Esophagus muscularis mucosa (tissue), 4 donors: Measurements from ENCODE around the gene PDCL3. TPM values are rescaled to one million over a fixed set of nuclear protein-coding genes. Genes with fewer than 3 reads are reported as not detected.

Experiments
- DNase-seq: peaks from one replicate; pipeline ENCODE4 v3.0.0-alpha.2; 2017; ENCODE audit errors: extremely low spot score
- H3K27ac ChIP-seq, 4 donors: fragments of 200-600 bp; sonication (generic); replicated peaks in 1 of 4; 1 replicate in 3 of 4; 2 replicates in 1 of 4; pipeline ENCODE4 v1.5.1; 2016 to 2019; ENCODE audit warnings: mild to moderate bottlenecking in 1 of 4
- H3K27me3 ChIP-seq, 4 donors: fragments of 200-600 bp; sonication (generic); one replicate each; pipeline versions ENCODE4 v1.5.1 to v1.6.0; 2016 to 2019
- H3K36me3 ChIP-seq, 4 donors: fragments of 200-600 bp; sonication (generic); one replicate each; pipeline ENCODE4 v1.5.1; 2016 to 2019
- H3K4me1 ChIP-seq, 4 donors: fragments of 200-600 bp; sonication (generic); one replicate each; pipeline ENCODE4 v1.5.1; 2016 to 2019
- H3K4me3 ChIP-seq, 4 donors: fragments of 200-600 bp; sonication (generic); 1 replicate in 2 of 4; 2 replicates in 2 of 4; pipeline ENCODE4 v1.5.1; 2016 to 2019; ENCODE audit warnings: mild to moderate bottlenecking in 4 of 4, moderate library complexity in 1 of 4
- H3K9me3 ChIP-seq, 4 donors: fragments of 200-600 bp; sonication (generic); 1 replicate in 3 of 4; 2 replicates in 1 of 4; pipeline ENCODE4 v1.5.1; 2016 to 2019
- EP300 ChIP-seq: sonication (generic); formaldehyde crosslinking; IDR thresholded peaks from one replicate; pipeline ENCODE4 v1.6.1; 2017; ENCODE audit warnings: antibody characterized with exemption
- POLR2A ChIP-seq: fragments of 450-650 bp; IDR thresholded peaks from one replicate; pipeline ENCODE4 v1.6.1; 2017; ENCODE audit warnings: antibody characterized with exemption, moderate library complexity, mild to moderate bottlenecking, low read depth
- POLR2AphosphoS5 ChIP-seq, 2 donors: sonication (generic); formaldehyde crosslinking; IDR thresholded peaks; one replicate each; pipeline ENCODE4 v1.6.1; 2017; ENCODE audit warnings: antibody characterized with exemption in 2 of 2
- WGBS: methylation state at CpG from one replicate; pipeline ENCODE4 v1.1.5; 2018; 5-methylcytosine and 5-hydroxymethylcytosine counted together
- intact Hi-C: fragments of 100-400 bp; cut with DNase I; formaldehyde crosslinking; loops from one replicate; pipeline ENCODE4 v1.15.1; 2023
- total RNA-seq, 4 donors: library from RNA; depleted of rRNA; stranded (reverse); fragments of >200 nt; gene quantifications; one replicate each; pipeline versions ENCODE4 v1.1.0 to v1.2.1, GENCODE V29; 2016
- TF ChIP-seq, protein P1 (sequence below), 3 experiments: fragments of 200-600 bp in 2 of 3; fragments of 450-650 bp in 1 of 3; sonication (generic) in 2 of 3; IDR thresholded peaks; one replicate each; pipeline ENCODE4 v1.5.1; 2017 to 2019; ENCODE audit warnings: antibody characterized with exemption in 3 of 3, mild to moderate bottlenecking in 2 of 3, moderate library complexity in 1 of 3

Gene PDCL3
- 10 to 100 TPM; 46.3 to 82.6 (median 61.3) TPM for total RNA-seq

- peak; percentile 98 for DNase-seq
- H3K27me3 ChIP-seq, result no peaks in the 10 kb centered on the region
- peak within 1 kb of the TSS; percentile 89 to 92 (median 90) for H3K27ac ChIP-seq
- 0% methylated on average over 20 of the region's 62 CpGs for whole genome bisulfite sequencing
- intact Hi-C loops, result loop anchor here (5.0 kb wide), 1 partner anchor 141 kb away; no protein-coding TSS in a partner anchor
- peaks cover 13 to 69% (median 64%) of the 10 kb centered on the region in 4 donors for H3K4me1 ChIP-seq
- H3K4me3 ChIP-seq, result peak within 1 kb of the TSS; percentile 82 to 91 (median 86)
- H3K36me3 ChIP-seq, result peaks cover 9 to 20% (median 17%) of the 10 kb centered on the region in 4 donors
- H3K9me3 ChIP-seq, result no peaks in the 10 kb centered on the region
- TF ChIP-seq POLR2A (peak; percentile 16), POLR2AphosphoS5 (IDR thresholded peaks at IDR 0.05) (peak; percentile 91 to 97), EP300 (no peak)
- TF ChIP-seq, protein P1, sequence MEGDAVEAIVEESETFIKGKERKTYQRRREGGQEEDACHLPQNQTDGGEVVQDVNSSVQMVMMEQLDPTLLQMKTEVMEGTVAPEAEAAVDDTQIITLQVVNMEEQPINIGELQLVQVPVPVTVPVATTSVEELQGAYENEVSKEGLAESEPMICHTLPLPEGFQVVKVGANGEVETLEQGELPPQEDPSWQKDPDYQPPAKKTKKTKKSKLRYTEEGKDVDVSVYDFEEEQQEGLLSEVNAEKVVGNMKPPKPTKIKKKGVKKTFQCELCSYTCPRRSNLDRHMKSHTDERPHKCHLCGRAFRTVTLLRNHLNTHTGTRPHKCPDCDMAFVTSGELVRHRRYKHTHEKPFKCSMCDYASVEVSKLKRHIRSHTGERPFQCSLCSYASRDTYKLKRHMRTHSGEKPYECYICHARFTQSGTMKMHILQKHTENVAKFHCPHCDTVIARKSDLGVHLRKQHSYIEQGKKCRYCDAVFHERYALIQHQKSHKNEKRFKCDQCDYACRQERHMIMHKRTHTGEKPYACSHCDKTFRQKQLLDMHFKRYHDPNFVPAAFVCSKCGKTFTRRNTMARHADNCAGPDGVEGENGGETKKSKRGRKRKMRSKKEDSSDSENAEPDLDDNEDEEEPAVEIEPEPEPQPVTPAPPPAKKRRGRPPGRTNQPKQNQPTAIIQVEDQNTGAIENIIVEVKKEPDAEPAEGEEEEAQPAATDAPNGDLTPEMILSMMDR (IDR thresholded peaks at IDR 0.05), result peak; percentile 8 to 18 (median 9)
Measured at GRCh38 chr2:100562613-100563406, at the start of gene PDCL3. Gene PDCL3, plus strand, starts transcription at chr2:100562993. Its CDS starts 75 bp downstream, at chr2:100563068.

- H3K27ac ChIP-seq, result no peak overlapping the region
- DNase-seq, result no peak
- no peaks in the 10 kb centered on the region for H3K9me3 ChIP-seq
- H3K36me3 ChIP-seq, result no peaks in the 10 kb centered on the region
- 56% methylated on average over 4 of the region's 4 CpGs for WGBS
- H3K27me3 ChIP-seq, result no peaks in the 10 kb centered on the region
- TF ChIP-seq, protein P1 (IDR thresholded peaks at IDR 0.05), result no peak
- TF ChIP-seq POLR2A (no peak), EP300 (no peak), POLR2AphosphoS5 (IDR thresholded peaks at IDR 0.05) (no peak)
- intact Hi-C loops, result no loop called here
- H3K4me1 ChIP-seq, result no peaks in the 10 kb centered on the region
- H3K4me3 ChIP-seq, result no peak overlapping the region
Measured at GRCh38 chr2:100513650-100514049, 49.1 kb upstream of the PDCL3 start.

DNA sequence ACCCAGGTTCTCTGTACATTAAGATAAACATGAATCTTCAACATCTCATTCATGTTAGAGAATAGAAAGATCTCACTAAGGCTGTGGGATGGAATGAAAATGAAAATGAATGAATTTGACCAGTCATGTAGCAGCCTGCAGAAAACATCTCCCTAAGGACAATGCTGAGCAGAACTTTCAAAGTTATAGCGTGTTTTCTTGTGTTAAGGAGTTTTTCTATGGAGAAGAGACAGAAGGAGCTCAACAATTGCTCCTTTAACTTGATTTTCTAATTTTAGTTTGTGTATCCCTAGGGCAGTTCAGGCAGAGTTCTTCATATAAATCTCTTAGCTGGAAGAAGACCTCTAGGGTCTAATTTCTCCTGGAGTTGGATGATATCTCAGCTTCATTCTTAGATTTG lies 45.2 kb upstream of the PDCL3 start:
- Histone ChIP-seq H3K27me3 (no peaks in the 10 kb centered on the region), H3K27ac (no peak overlapping the region), H3K4me3 (no peak overlapping the region), H3K4me1 (no peaks in the 10 kb centered on the region), H3K36me3 (no peaks in the 10 kb centered on the region), H3K9me3 (no peaks in the 10 kb centered on the region)
- TF ChIP-seq EP300, result no peak
- TF ChIP-seq POLR2A, result no peak
- no peak for TF ChIP-seq POLR2AphosphoS5 (IDR thresholded peaks at IDR 0.05)
- TF ChIP-seq, protein P1 (IDR thresholded peaks at IDR 0.05), result no peak
- 72% methylated on average over 1 of the region's 1 CpG for WGBS
- no peak for DNase-seq
- intact Hi-C loops, result no loop called here

DNA sequence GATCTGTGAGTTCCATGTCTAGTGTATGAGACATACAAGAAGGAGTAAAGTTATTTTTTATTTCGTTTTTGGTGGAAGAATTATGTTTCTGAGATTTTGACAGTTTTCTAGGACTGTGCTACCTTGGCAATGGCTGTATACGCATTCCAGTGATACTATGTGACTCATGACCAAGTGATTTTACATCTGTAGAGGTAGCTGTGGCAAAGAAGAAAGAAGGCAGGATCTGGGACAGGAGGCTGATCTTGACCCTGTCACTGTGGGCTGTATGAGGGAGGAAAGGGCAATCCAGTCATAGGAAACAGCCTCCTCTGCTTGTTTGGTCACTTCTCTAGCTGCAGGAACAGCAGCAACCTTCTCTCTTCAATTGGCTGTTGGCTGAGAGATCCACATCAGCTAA lies 44.0 kb upstream of the PDCL3 start:
- no peak overlapping the region for H3K4me3 ChIP-seq
- no peak for DNase-seq
- TF ChIP-seq, protein P1 (IDR thresholded peaks at IDR 0.05), result no peak
- no peak for TF ChIP-seq POLR2A
- TF ChIP-seq POLR2AphosphoS5 (IDR thresholded peaks at IDR 0.05), result no peak
- TF ChIP-seq EP300, result no peak
- H3K27ac ChIP-seq, result no peak overlapping the region
- H3K27me3 ChIP-seq, result no peaks in the 10 kb centered on the region
- WGBS, result 68% methylated on average over 2 of the region's 2 CpGs
- intact Hi-C loops, result no loop called here
- H3K9me3 ChIP-seq, result no peaks in the 10 kb centered on the region
- H3K4me1 ChIP-seq, result no peaks in the 10 kb centered on the region
- H3K36me3 ChIP-seq, result no peaks in the 10 kb centered on the region
